ENCODE data around the gene PTPRG.

PTPRG gene

GRCh38 chr3:61674596-61674995 lies 113.2 kb downstream of the PTPRG start:
- H3K27ac ChIP-seq, result no peak overlapping the region
- H3K4me3 ChIP-seq (ENCODE audit: low read depth, low read length), result no peak overlapping the region
- no peak for DNase-seq
- no peaks in the 10 kb centered on the region for H3K27me3 ChIP-seq (replicated peaks)
- in situ Hi-C loops (cut with HindIII; ENCODE audit: low pct_ligation_motif_present, low sequenced_read_pairs), result no loop called here
- TF ChIP-seq CTCF (IDR thresholded peaks at IDR 0.05; ENCODE audit: low read depth, low read length, missing control alignments), result no peak
- H3K36me3 ChIP-seq (replicated peaks), result no peaks in the 10 kb centered on the region

GRCh38 chr3:61679026-61679425 lies 117.7 kb downstream of the PTPRG start:
- H3K4me3 ChIP-seq (ENCODE audit: low read depth, low read length), result no peak overlapping the region
- no peak for TF ChIP-seq CTCF (IDR thresholded peaks at IDR 0.05; ENCODE audit: low read depth, low read length, missing control alignments)
- in situ Hi-C loops (cut with HindIII; ENCODE audit: low pct_ligation_motif_present, low sequenced_read_pairs), result no loop called here
- H3K36me3 ChIP-seq (replicated peaks), result no peaks in the 10 kb centered on the region
- no peak overlapping the region for H3K27ac ChIP-seq
- no peak for DNase-seq
- H3K27me3 ChIP-seq (replicated peaks), result no peaks in the 10 kb centered on the region

GRCh38 chr3:61680617-61681016 lies 119.2 kb downstream of the PTPRG start:
- Histone ChIP-seq H3K27ac (no peak overlapping the region), H3K27me3 (replicated peaks) (no peaks in the 10 kb centered on the region), H3K4me3 (ENCODE audit: low read depth, low read length) (no peak overlapping the region), H3K36me3 (replicated peaks) (no peaks in the 10 kb centered on the region)
- DNase-seq, result no peak
- in situ Hi-C loops (cut with HindIII; ENCODE audit: low pct_ligation_motif_present, low sequenced_read_pairs), result no loop called here
- no peak for TF ChIP-seq CTCF (IDR thresholded peaks at IDR 0.05; ENCODE audit: low read depth, low read length, missing control alignments)

GRCh38 chr3:61681636-61682035 lies 120.3 kb downstream of the PTPRG start:
- no peak overlapping the region for H3K4me3 ChIP-seq (ENCODE audit: low read depth, low read length)
- in situ Hi-C loops (cut with HindIII; ENCODE audit: low pct_ligation_motif_present, low sequenced_read_pairs), result no loop called here
- H3K36me3 ChIP-seq (replicated peaks), result no peaks in the 10 kb centered on the region
- no peak for DNase-seq
- H3K27ac ChIP-seq, result no peak overlapping the region
- no peaks in the 10 kb centered on the region for H3K27me3 ChIP-seq (replicated peaks)
- no peak for TF ChIP-seq CTCF (IDR thresholded peaks at IDR 0.05; ENCODE audit: low read depth, low read length, missing control alignments)

- no peaks in the 10 kb centered on the region for H3K27me3 ChIP-seq (replicated peaks)
These were observed 121.5 kb downstream of the PTPRG start for GRCh38 chr3:61682671-61683548.

More at GRCh38 chr3:61682671-61683548, 121.5 kb downstream of the PTPRG start:
- Histone ChIP-seq H3K36me3 (replicated peaks) (no peaks in the 10 kb centered on the region), H3K4me3 (ENCODE audit: low read depth, low read length) (no peak overlapping the region), H3K27ac (no peak overlapping the region)
- no peak for DNase-seq
- in situ Hi-C loops (cut with HindIII; ENCODE audit: low pct_ligation_motif_present, low sequenced_read_pairs), result no loop called here
- no peak for TF ChIP-seq CTCF (IDR thresholded peaks at IDR 0.05; ENCODE audit: low read depth, low read length, missing control alignments)

Data from brain microvascular endothelial cell (primary cell).